Osteoblast (primary cell): ENCODE results near the gene COX11. TPM values are rescaled to one million over a fixed set of nuclear protein-coding genes. Genes with fewer than 3 reads are reported as not detected.

ENCODE experiments used
- DNase-seq: peaks from one replicate; pipeline ENCODE4 v3.0.0; 2011; ENCODE audit warnings: low spot score, mixed read lengths; ENCODE audit not compliant: insufficient read length; ENCODE audit errors: missing footprints
- H2AFZ ChIP-seq: 2 replicates; pipeline ENCODE4 v1.6.0; 2011; ENCODE audit warnings: mild to moderate bottlenecking, low read length
- H3K27ac ChIP-seq: 2 replicates; pipeline ENCODE4 v1.5.1; 2011; ENCODE audit warnings: mild to moderate bottlenecking, low read depth, low read length, moderate library complexity
- H3K27me3 ChIP-seq: 2 replicates; pipeline ENCODE4 v1.6.0; 2012; ENCODE audit warnings: mild to moderate bottlenecking, control low read depth, inconsistent platforms, low read length, moderate library complexity; ENCODE audit not compliant: insufficient read depth
- H3K36me3 ChIP-seq: 2 replicates; pipeline ENCODE4 v1.5.1; 2011; ENCODE audit warnings: mild to moderate bottlenecking, low read length, control low read depth, moderate library complexity; ENCODE audit not compliant: insufficient read depth
- H3K4me1 ChIP-seq: 2 replicates; pipeline ENCODE4 v1.5.1; 2011; ENCODE audit warnings: mild to moderate bottlenecking, low read length, control low read depth, moderate library complexity; ENCODE audit not compliant: insufficient read depth
- H3K4me2 ChIP-seq: 2 replicates; pipeline ENCODE4 v1.6.0; 2011; ENCODE audit warnings: mild to moderate bottlenecking, low read length; ENCODE audit not compliant: insufficient read depth
- H3K4me3 ChIP-seq: fragments of 200-600 bp; sonication (generic); 3 replicates; pipeline ENCODE4 v1.5.1; 2012; ENCODE audit warnings: mild to moderate bottlenecking, low read length, inconsistent platforms; ENCODE audit not compliant: insufficient read depth
- H3K79me2 ChIP-seq: 2 replicates; pipeline ENCODE4 v1.6.0; 2012; ENCODE audit warnings: mild to moderate bottlenecking, low read length, control low read depth, inconsistent platforms; ENCODE audit not compliant: insufficient read depth
- H3K9me3 ChIP-seq: 2 replicates; pipeline ENCODE4 v1.5.1; 2011; ENCODE audit warnings: low read depth, low read length, control low read depth
- H4K20me1 ChIP-seq: 2 replicates; pipeline ENCODE4 v1.6.0; 2012; ENCODE audit warnings: mild to moderate bottlenecking, low read length, control low read depth; ENCODE audit not compliant: insufficient read depth
- CTCF ChIP-seq: IDR thresholded peaks from 2 replicates; pipeline ENCODE4 v1.5.1; 2011; ENCODE audit warnings: mild to moderate bottlenecking, low read depth, low read length, moderate library complexity; ENCODE audit errors: extremely low read depth
- total RNA-seq: library from RNA; depleted of rRNA; stranded (reverse); fragments of >200 nt; gene quantifications from 2 replicates; pipeline ENCODE4 v1.2.3, GENCODE V29; 2012

Gene COX11
- total RNA-seq, 1 donor = 38.7 TPM

GRCh38 chr17:54979657-54980056 is 11.2 kb upstream of the COX11 start:
- no peaks in the 10 kb centered on the region for H4K20me1 ChIP-seq
- no peaks in the 10 kb centered on the region for H3K36me3 ChIP-seq
- no peak overlapping the region for H2AFZ ChIP-seq
- no peaks in the 10 kb centered on the region for H3K4me1 ChIP-seq
- DNase-seq = no peak
- no peaks in the 10 kb centered on the region for H3K27me3 ChIP-seq
- no peak overlapping the region for H3K4me3 ChIP-seq
- peaks cover 16% of the 10 kb centered on the region for H3K79me2 ChIP-seq
- no peak overlapping the region for H3K27ac ChIP-seq
- H3K9me3 ChIP-seq = no peaks in the 10 kb centered on the region
- TF ChIP-seq CTCF = no peak
- H3K4me2 ChIP-seq = no peak overlapping the region

GRCh38 chr17:54977744-54978143 is 9.3 kb upstream of the COX11 start:
- no peaks in the 10 kb centered on the region for H3K36me3 ChIP-seq
- H3K4me1 ChIP-seq = no peaks in the 10 kb centered on the region
- H3K4me2 ChIP-seq = no peak overlapping the region

GRCh38 chr17:54976316-54976715 is 7.9 kb upstream of the COX11 start:
- peaks cover 36% of the 10 kb centered on the region for H3K79me2 ChIP-seq

More at GRCh38 chr17:54977744-54978143, 9.3 kb upstream of the COX11 start:
- Histone ChIP-seq H3K27me3 (no peaks in the 10 kb centered on the region), H2AFZ (no peak overlapping the region), H3K9me3 (no peaks in the 10 kb centered on the region), H4K20me1 (peaks cover 7% of the 10 kb centered on the region), H3K27ac (no peak overlapping the region), H3K4me3 (no peak overlapping the region), H3K79me2 (peaks cover 25% of the 10 kb centered on the region)
- DNase-seq = no peak
- TF ChIP-seq CTCF = no peak

DNA sequence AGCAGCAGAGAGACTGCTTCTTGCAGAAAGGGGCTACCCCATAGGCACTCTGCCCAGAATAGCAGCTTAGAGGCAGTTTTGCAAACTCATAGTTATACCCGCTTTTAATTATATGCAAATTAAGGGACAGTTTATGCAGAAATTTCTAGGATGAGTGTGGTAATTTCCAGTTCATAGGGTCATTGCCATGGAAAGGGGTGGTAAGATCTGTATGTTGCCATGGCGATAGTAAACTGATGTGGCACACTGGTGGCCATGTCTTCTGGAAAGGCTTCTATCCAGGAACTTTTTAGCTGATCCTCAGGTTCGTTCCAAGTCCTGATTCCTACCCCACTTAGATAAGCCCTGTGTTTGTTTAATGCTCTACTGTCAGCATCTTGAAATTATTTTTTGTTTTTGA is 6.3 kb upstream of the COX11 start:
- DNase-seq = no peak
- H3K4me3 ChIP-seq = no peak overlapping the region
- no peaks in the 10 kb centered on the region for H3K27me3 ChIP-seq
- no peak overlapping the region for H2AFZ ChIP-seq
- no peak overlapping the region for H3K4me2 ChIP-seq
- peaks cover 7% of the 10 kb centered on the region for H4K20me1 ChIP-seq
- no peak for TF ChIP-seq CTCF
- H3K4me1 ChIP-seq = peaks cover 3% of the 10 kb centered on the region
- H3K9me3 ChIP-seq = no peaks in the 10 kb centered on the region
- peaks cover 50% of the 10 kb centered on the region for H3K79me2 ChIP-seq
- H3K27ac ChIP-seq = no peak overlapping the region
- no peaks in the 10 kb centered on the region for H3K36me3 ChIP-seq

More at GRCh38 chr17:54976316-54976715, 7.9 kb upstream of the COX11 start:
- Histone ChIP-seq H3K27ac (no peak overlapping the region), H4K20me1 (peaks cover 7% of the 10 kb centered on the region), H2AFZ (no peak overlapping the region), H3K4me2 (no peak overlapping the region), H3K36me3 (no peaks in the 10 kb centered on the region), H3K4me3 (no peak overlapping the region), H3K4me1 (no peaks in the 10 kb centered on the region), H3K27me3 (no peaks in the 10 kb centered on the region), H3K9me3 (no peaks in the 10 kb centered on the region)
- no peak for DNase-seq
- TF ChIP-seq CTCF = no peak
